Endothelial cell of umbilical vein (primary cell): Measurements from ENCODE around the gene NF1. TPM values are rescaled to one million over a fixed set of nuclear protein-coding genes. Genes with fewer than 3 reads are reported as not detected.

ENCODE experiments used
- BruUV-seq: library from RNA; stranded (reverse); fragments of 400-500 nt; replicated peaks from 2 replicates; lab custom pipeline; 2021; lab: Mats Ljungman, UMichigan
- CTCF ChIA-PET: fragments of 300-600, 350-600 bp; sonication (Branson Sonifier 250); formaldehyde crosslinking; loops from one replicate; lab custom pipeline; 2021; ENCODE audit warnings: antibody characterized with exemption, inconsistent platforms; lab: Charles Lee
- POLR2A ChIA-PET: fragments of 300-600, 350-600 bp; sonication (Branson Sonifier 250); formaldehyde crosslinking; loops from one replicate; lab custom pipeline; 2021; ENCODE audit warnings: antibody characterized with exemption, inconsistent platforms; lab: Charles Lee
- DNase-seq: peaks from one replicate; pipeline ENCODE4 v3.0.0-alpha.2; 2011; ENCODE audit warnings: low read depth, low spot score
- FAIRE-seq: peaks from 2 replicates; lab custom pipeline; 2011; peaks lifted over from hg19 to GRCh38; lab: Jason Lieb, UNC
- H2AFZ ChIP-seq: 2 replicates; pipeline ENCODE4 v1.6.0; 2012; ENCODE audit warnings: low read depth, low read length, control low read depth, inconsistent platforms
- H3K27ac ChIP-seq: 2 replicates; pipeline ENCODE4 v1.5.1; 2011; ENCODE audit warnings: low read depth, mild to moderate bottlenecking, control low read depth, low read length, moderate library complexity; ENCODE audit not compliant: insufficient read depth
- H3K27me3 ChIP-seq, 2 experiments: 2 replicates each; pipeline versions ENCODE4 v1.6.0 to v1.6.1; 2011; ENCODE audit warnings: low read length in 2 of 2, mixed read lengths in 1 of 2; ENCODE audit not compliant: control insufficient read depth in 2 of 2, insufficient read depth in 2 of 2
- H3K36me3 ChIP-seq, 2 experiments: 2 replicates in 1 of 2; 3 replicates in 1 of 2; pipeline ENCODE4 v1.5.1; 2011; ENCODE audit warnings: low read length in 2 of 2, mild to moderate bottlenecking in 1 of 2, moderate library complexity in 1 of 2; ENCODE audit not compliant: control insufficient read depth in 2 of 2, insufficient read depth in 2 of 2; ENCODE audit errors: extremely low read depth in 1 of 2
- H3K4me1 ChIP-seq: 3 replicates; pipeline ENCODE4 v1.5.1; 2011; ENCODE audit warnings: mild to moderate bottlenecking, low read length; ENCODE audit not compliant: control insufficient read depth, insufficient read depth; ENCODE audit errors: extremely low read depth
- H3K4me2 ChIP-seq: 2 replicates; pipeline ENCODE4 v1.6.1; 2011; ENCODE audit warnings: low read length, control low read depth, mixed read lengths; ENCODE audit not compliant: insufficient read depth
- H3K4me3 ChIP-seq, 3 experiments: fragments of 200-600 bp in 1 of 3; sonication (generic), shearing (Covaris generic) in 1 of 3; replicated peaks in 1 of 3; 2 replicates each; pipeline ENCODE4 v1.5.1; 2011 to 2016; ENCODE audit warnings: control low read depth in 3 of 3, low read length in 3 of 3, mild to moderate bottlenecking in 2 of 3, inconsistent platforms in 1 of 3, low read depth in 1 of 3, moderate library complexity in 1 of 3; ENCODE audit not compliant: insufficient read depth in 1 of 3
- H3K79me2 ChIP-seq: 2 replicates; pipeline ENCODE4 v1.6.0; 2012; ENCODE audit warnings: low read length, inconsistent platforms; ENCODE audit not compliant: control insufficient read depth, insufficient read depth
- H3K9ac ChIP-seq: replicated peaks from 2 replicates; pipeline ENCODE3; 2011; ENCODE audit warnings: low read length, control low read depth; ENCODE audit not compliant: insufficient read depth; ENCODE audit errors: extremely low read depth
- H3K9me1 ChIP-seq: replicated peaks from 3 replicates; pipeline ENCODE4 v1.6.0; 2011; ENCODE audit warnings: mild to moderate bottlenecking, low read length; ENCODE audit not compliant: control insufficient read depth, insufficient read depth; ENCODE audit errors: extremely low read depth
- H3K9me3 ChIP-seq: replicated peaks from 2 replicates; pipeline ENCODE4 v1.5.1; 2012; ENCODE audit warnings: low read length, inconsistent platforms; ENCODE audit not compliant: control insufficient read depth, insufficient read depth
- H4K20me1 ChIP-seq: replicated peaks from 2 replicates; pipeline ENCODE3; 2011; ENCODE audit warnings: mild to moderate bottlenecking, low read length; ENCODE audit not compliant: control insufficient read depth, insufficient read depth; ENCODE audit errors: extremely low read depth
- CTCF ChIP-seq, 2 donors: IDR thresholded peaks; 1 replicate in 1 of 2; 2 replicates in 1 of 2; pipeline ENCODE4 v1.5.1; 2011; ENCODE audit warnings: low read length in 2 of 2, mild to moderate bottlenecking in 2 of 2, moderate library complexity in 2 of 2, control low read depth in 1 of 2, inconsistent platforms in 1 of 2, low read depth in 1 of 2; ENCODE audit not compliant: insufficient read depth in 1 of 2; ENCODE audit errors: extremely low read depth in 1 of 2
- EZH2 ChIP-seq: IDR thresholded peaks from 2 replicates; pipeline ENCODE4 v1.6.1; 2012; ENCODE audit warnings: borderline replicate concordance, low read depth, mild to moderate bottlenecking, moderate library complexity, low read length, inconsistent platforms; ENCODE audit not compliant: severe bottlenecking
- FOS ChIP-seq: IDR thresholded peaks from 2 replicates; pipeline ENCODE4 v1.6.1; 2011; ENCODE audit warnings: mild to moderate bottlenecking, low read length, moderate library complexity, borderline replicate concordance; ENCODE audit not compliant: insufficient read depth
- GATA2 ChIP-seq: IDR thresholded peaks from 2 replicates; pipeline ENCODE4 v1.7.0; 2011; ENCODE audit warnings: low read depth, mild to moderate bottlenecking, moderate library complexity, mixed read lengths, low read length; ENCODE audit not compliant: insufficient read length, insufficient read depth
- JUN ChIP-seq: IDR thresholded peaks from 2 replicates; pipeline ENCODE4 v1.6.1; 2011; ENCODE audit warnings: borderline replicate concordance, low read depth; ENCODE audit not compliant: insufficient read length, insufficient read depth
- MAX ChIP-seq: IDR thresholded peaks from 2 replicates; pipeline ENCODE4 v1.6.1; 2011; ENCODE audit not compliant: insufficient read depth, insufficient read length
- MYC ChIP-seq: IDR thresholded peaks from one replicate; pipeline ENCODE4 v1.6.1; 2011; ENCODE audit warnings: mild to moderate bottlenecking, low read depth, low read length
- POLR2A ChIP-seq: IDR thresholded peaks from 2 replicates; pipeline ENCODE4 v1.6.1; 2012; ENCODE audit warnings: low read depth, mild to moderate bottlenecking, control low read depth, low read length
- POLR2AphosphoS5 ChIP-seq: IDR thresholded peaks from 2 replicates; pipeline ENCODE4 v1.6.1; 2012; ENCODE audit warnings: low read depth, mild to moderate bottlenecking, control low read depth, low read length, moderate library complexity; ENCODE audit not compliant: insufficient read depth
- dilution Hi-C: fragments of 300-500 bp; cut with MboI; formaldehyde crosslinking; loops from one replicate; pipeline ENCODE4 v1.15.0; 2019; ENCODE audit warnings: low sequenced_read_pairs; ENCODE audit not compliant: extremely low pct_ligation_motif_present
- intact Hi-C: fragments of 100-400 bp; cut with micrococcal nuclease; formaldehyde crosslinking; loops from one replicate; pipeline ENCODE4 v1.10.0; 2022
- polyA plus RNA-seq, 4 experiments: library from polyadenylated mRNA; depleted of rRNA in 3 of 4; stranded (reverse) in 3 of 4; unstranded in 1 of 4; fragments of >200 nt; gene quantifications; 2 replicates each; pipeline versions ENCODE4 v1.2.1 to v1.2.3, GENCODE V29; 2011 to 2012; ENCODE audit warnings: missing spikeins in 1 of 4
- total RNA-seq: library from RNA; stranded (reverse); gene quantifications from 2 replicates; pipeline ENCODE4 v1.2.3, GENCODE V29; 2021

Gene NF1
- total and polyA plus RNA-seq, 2 donors (not counting 3 experiments of a cell fraction or from before 2014, with no cell fraction given) = 13.7 to 42.4 TPM

- FAIRE-seq (no peak), DNase-seq (no peak)
- Histone ChIP-seq H3K79me2 (peaks cover 45% of the 10 kb centered on the region), H3K36me3 (no peaks in the 10 kb centered on the region), H3K9ac (peak overlapping the region; percentile 85), H4K20me1 (no peaks in the 10 kb centered on the region), H3K4me2 (peak overlapping the region; percentile 90), H2AFZ (peak overlapping the region; percentile 66), H3K4me1 (peaks cover 10% of the 10 kb centered on the region), H3K4me3 (peak overlapping the region; percentile 79 to 99 (median 88)), H3K27ac (peak overlapping the region; percentile 71), H3K9me1 (no peaks in the 10 kb centered on the region), H3K9me3 (no peaks in the 10 kb centered on the region), H3K27me3 (no peaks in the 10 kb centered on the region)
- ChIA-PET POLR2A (no interaction called here), CTCF (interaction anchor here (0.6 to 1.3 kb wide), 2 partner anchors 16 to 277 kb away, joined by 3 read pairs; no protein-coding TSS in a partner anchor)
- intact Hi-C loops (loop anchor here (1.0 to 10.0 kb wide), 2 partner anchors 9 to 759 kb away; partner anchors contain the start of gene COPRS), dilution Hi-C loops (no loop called here)
- BruUV-seq = no TSS peak
- no peak for TF ChIP-seq MAX
- TF ChIP-seq POLR2A = no peak
- no peak for TF ChIP-seq EZH2
- TF ChIP-seq JUN = no peak
- no peak for TF ChIP-seq CTCF (IDR thresholded peaks at IDR 0.05; ENCODE audit: extremely low read depth in 1 of 2, insufficient read depth in 1 of 2, low read depth in 1 of 2, low read length in 2 of 2)
- TF ChIP-seq MYC = no peak
- no peak for TF ChIP-seq GATA2
- no peak for TF ChIP-seq FOS
- TF ChIP-seq POLR2AphosphoS5 = no peak
Measured at GRCh38 chr17:31096106-31096436, 1.3 kb downstream of the NF1 start.
